T-helper 9 cell (primary cell): Measurements from ENCODE around the gene AUTS2.
"Not testable (repeated sequence)": the region's sequence is repeated elsewhere in the genome, so short reads cannot be mapped to it uniquely, and the experiment has no call there.

Experiments
- DNase-seq: peaks from one replicate; pipeline ENCODE4 v3.0.0-alpha.2; 2020

Gene AUTS2

GRCh38 chr7:70574970-70575799, 976.9 kb downstream of the AUTS2 start:
- DNase-seq: no peak

GRCh38 chr7:70577078-70577477, 978.8 kb downstream of the AUTS2 start:
- no peak for DNase-seq

GRCh38 chr7:70578131-70578530, 979.9 kb downstream of the AUTS2 start:
- no peak for DNase-seq

GRCh38 chr7:70579397-70580097, 981.3 kb downstream of the AUTS2 start:
- DNase-seq: no peak

- DNase-seq: no peak
Measured at GRCh38 chr7:70580161-70580560, 981.9 kb downstream of the AUTS2 start.

GRCh38 chr7:70582927-70583895, 984.9 kb downstream of the AUTS2 start:
- DNase-seq: no peak

- no peak for DNase-seq
Measured at GRCh38 chr7:70583965-70584883, 985.9 kb downstream of the AUTS2 start.

- DNase-seq: no peak
Measured at GRCh38 chr7:70585071-70585470, 986.8 kb downstream of the AUTS2 start.

GRCh38 chr7:70586822-70587221, 988.5 kb downstream of the AUTS2 start:
- DNase-seq: no peak

- DNase-seq: no peak
Measured at GRCh38 chr7:70587739-70588138, 989.5 kb downstream of the AUTS2 start.

GRCh38 chr7:70588191-70588921, 990.1 kb downstream of the AUTS2 start:
- no peak for DNase-seq

- no peak for DNase-seq
Measured at GRCh38 chr7:70589010-70589409, 990.7 kb downstream of the AUTS2 start.

- DNase-seq: no peak
Measured at GRCh38 chr7:70589590-70589989, 991.3 kb downstream of the AUTS2 start.

- DNase-seq: no peak
Measured at GRCh38 chr7:70590126-70590854, 992.0 kb downstream of the AUTS2 start.

GRCh38 chr7:70591643-70592042, 993.4 kb downstream of the AUTS2 start:
- no peak for DNase-seq

GRCh38 chr7:70592171-70592570, 993.9 kb downstream of the AUTS2 start:
- no peak for DNase-seq

GRCh38 chr7:70594170-70594569, 995.9 kb downstream of the AUTS2 start:
- no peak for DNase-seq

- DNase-seq: not testable (repeated sequence)
Measured at GRCh38 chr7:70594885-70595284, 996.6 kb downstream of the AUTS2 start.

- DNase-seq: no peak
Measured at GRCh38 chr7:70595370-70595754, 997.1 kb downstream of the AUTS2 start.
